GM10847 (cell line): ENCODE results near the gene SGCD.

Experiments
- POLR2A ChIP-seq: IDR thresholded peaks from 2 replicates; pipeline ENCODE4 v1.6.1; 2011; ENCODE audit not compliant: insufficient read length; ENCODE audit errors: extremely low read depth

SGCD gene

DNA sequence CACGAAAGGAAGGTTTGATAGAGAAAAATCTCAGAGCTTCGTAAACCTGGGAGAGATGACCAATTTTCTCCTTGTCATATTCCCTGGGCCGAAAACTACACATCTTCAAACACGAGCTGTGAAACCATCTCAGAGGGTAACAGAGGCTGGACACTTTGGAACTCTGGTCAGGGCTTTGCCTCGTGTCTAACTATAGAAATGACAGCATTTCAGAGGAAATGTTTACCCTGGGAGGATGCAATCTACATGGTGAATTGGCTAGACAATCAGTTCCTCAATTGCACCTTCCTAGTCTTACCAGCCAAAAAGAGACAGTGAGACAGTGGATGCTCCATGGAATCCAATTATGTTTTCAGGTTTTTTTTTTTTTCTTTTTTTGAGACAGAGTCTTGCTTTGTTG is 414.6 kb downstream of the SGCD start:
- TF ChIP-seq POLR2A, result no peak

DNA sequence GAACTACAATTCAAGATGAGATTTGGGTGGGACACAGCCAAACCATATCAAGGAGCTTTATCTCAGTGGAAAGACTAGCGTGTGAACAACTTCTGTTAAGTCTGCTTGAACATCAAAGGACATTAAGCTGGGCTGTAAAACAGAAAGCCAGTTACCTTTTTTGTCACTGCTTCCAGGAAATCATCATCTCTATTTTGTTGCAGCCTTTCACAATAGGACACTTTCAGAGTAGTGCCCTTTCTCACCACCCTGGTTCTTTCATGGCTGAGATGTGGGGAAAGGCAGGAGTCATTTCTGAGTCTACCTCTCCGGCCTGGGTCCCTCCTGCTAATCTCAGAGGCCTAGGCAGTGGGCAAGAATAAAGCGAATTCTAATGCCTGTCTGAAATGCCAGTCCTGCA is 426.9 kb downstream of the SGCD start:
- TF ChIP-seq POLR2A, result no peak

DNA sequence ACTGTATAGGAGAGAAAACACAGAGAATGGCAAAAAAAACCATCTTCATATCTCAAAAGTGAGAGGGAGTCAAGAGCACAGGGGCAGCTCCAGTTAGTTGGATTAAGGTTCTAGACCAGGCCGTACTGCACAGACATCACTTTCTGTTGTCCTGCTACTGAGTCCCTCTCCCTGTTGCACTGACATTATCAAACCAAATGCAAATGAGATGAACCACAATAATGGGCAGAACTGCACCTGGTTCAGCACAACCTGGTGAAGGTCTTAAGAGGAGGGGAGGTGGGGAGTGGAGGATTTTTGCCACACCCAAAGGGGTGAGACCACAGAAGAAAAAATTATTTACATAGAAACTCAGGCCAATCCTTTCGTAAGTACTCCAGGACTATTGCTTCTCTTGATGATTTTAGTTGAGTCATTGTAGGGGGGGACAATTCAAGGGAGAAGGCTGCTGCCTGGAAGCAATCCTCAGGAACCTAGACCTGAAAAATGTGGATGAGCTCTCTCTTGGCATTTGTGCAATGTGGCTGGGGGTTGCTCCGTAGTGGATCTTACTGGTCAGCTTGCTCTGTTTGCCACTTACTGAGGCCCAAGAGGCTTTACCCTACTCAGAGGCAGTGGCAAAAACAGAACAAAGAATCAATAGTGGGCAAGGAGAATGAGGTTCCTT is 428.6 kb downstream of the SGCD start:
- no peak for TF ChIP-seq POLR2A

DNA sequence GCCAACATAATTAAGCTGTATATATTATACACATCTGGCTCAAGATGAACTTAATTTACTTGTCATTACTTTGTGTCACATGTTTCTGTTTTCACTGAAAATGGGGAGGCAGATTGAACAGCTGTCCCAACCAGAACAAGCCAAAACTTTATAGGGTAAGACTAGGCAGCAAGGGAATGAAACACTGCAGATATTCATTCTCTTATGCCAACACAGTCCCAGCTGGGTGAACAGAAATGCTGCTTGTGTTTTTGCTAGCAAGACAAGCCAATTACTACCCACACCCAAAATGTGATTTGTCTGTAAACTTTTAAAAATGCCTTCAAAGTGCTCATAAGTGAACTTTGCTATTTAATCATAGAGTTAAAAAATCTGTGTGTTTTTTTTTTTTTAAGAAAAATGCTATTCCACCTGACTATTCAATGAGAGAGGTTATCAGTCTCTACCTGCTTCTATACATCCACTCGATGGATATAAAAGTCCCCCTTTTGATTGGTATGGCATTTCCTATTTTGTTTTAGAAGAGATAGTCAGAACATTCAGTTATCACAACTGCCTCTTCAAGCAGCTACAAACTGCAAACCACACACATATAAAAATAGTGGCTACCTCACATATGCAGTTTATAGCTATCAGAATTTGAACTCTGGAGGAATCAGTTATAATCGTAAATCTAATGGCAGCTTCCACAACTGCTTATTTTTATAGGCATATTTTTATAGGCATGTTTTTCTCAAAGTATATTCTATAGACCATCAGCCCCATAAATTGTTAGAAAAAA is 431.2 kb downstream of the SGCD start:
- TF ChIP-seq POLR2A, result no peak

DNA sequence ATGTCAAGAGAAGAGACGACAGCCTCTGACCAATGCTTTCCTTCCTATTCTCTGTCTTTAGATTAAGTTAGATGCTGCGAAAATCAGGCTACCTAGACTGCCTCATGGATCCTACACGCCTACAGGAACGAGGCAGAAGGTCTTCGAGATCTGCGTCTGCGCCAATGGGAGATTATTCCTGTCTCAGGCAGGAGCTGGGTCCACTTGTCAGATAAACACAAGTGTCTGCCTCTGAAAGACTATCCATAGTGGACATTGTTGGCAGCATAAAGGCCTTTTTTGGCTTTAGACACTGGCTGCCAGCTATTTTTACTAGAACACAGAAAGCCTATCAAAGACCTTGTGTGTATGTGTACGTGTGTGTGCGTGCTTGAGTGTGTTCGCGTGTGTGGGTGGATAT is 432.2 kb downstream of the SGCD start:
- TF ChIP-seq POLR2A, result no peak

DNA sequence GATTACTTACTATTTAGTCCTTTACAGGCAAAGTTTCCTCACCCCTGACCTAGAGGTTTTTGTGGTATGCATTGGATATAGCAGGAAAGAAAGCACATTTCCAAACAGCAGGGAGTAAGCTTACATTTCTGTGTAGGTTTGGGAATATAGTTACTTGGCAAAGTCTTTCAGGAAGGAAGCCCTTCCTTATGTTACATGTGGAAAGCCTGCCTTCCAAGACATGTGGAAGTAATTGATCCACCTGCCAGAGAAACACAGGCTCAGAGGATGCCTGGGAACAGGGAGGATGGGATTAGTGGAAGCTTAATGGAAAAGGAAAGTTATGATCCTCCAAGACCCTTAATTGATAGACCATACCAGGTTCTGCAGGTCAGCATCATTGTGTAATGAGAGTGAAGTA is 435.8 kb downstream of the SGCD start:
- no peak for TF ChIP-seq POLR2A

DNA sequence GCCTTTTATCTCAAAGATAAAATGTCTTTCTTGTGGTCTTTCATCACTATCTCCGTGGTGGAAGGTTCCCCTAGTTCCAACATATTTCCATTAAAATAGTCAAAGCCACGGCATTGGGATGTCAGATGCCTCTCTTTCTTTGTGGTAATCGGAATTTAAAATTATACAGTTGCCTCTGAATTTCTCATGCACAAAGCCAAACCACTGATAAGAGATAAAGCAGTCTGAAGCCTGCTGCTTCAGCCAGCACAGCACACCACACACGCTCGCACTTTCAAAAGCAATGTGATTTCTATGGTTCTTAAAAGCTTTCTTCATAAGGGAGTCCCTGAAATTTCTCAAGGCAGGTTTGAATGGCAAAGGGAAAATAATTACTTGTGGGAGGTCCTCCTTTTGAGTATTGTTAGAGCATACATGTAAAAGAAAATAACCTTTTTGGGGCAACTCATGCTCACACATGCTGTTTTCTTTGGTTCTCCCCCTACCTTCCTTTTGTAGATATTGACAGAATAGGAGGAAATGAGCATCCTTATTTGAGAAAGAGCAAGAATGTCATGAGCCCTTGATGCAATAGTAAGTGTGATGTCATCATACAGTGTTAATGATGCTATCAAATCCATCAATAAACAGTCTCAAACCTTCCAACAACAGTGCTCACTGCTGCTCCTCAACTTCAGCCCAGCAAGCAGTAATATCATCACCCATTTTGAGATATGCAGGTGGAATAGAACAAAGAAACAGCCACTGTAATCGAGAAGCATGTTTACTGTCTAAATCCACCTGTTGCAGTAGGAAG is 437.4 kb downstream of the SGCD start:
- TF ChIP-seq POLR2A, result no peak

DNA sequence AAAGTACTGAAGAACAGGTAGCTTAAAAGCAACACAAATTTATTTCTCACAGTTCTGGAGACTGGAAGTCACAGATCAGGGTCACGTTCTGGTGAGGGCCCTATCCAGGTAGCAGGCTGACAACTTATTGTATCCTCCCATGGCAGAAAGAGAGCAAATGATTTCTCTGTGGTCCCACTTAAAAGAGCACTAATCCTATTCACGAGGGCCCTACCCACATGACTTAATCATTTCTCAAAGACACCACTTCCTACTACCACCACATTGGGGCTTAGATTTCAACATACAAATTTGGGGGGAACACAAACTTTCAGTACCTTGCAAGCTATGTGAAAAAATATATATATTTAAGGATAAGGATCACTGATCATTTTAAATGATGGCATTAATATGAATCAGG is 447.3 kb downstream of the SGCD start:
- TF ChIP-seq POLR2A, result no peak

DNA sequence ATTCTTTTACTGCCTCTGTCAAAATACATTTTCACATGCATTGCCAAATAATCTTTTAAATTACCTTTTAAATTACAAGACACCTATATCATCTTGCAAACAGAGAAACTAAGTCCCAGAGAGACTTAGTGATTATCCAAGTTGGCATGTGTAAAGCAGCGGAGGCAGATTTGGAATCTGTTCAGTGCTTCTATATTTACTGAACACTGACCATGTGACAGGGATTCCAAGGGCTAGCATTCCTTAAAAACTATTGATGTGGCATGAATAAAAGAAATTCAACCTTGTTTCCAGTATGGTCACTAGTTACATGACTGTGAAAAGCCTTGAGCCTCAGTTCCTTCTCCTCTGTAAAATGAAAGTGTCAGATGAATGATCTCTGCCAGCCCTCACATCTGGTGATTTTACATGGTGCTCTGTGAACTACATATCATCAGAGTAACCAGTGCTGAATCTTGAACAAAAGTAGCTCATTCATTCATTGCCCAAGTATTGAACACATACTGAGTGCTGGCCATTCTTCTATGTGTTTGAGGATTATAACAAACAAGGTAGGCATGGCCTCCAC is 451.3 kb downstream of the SGCD start:
- no peak for TF ChIP-seq POLR2A

DNA sequence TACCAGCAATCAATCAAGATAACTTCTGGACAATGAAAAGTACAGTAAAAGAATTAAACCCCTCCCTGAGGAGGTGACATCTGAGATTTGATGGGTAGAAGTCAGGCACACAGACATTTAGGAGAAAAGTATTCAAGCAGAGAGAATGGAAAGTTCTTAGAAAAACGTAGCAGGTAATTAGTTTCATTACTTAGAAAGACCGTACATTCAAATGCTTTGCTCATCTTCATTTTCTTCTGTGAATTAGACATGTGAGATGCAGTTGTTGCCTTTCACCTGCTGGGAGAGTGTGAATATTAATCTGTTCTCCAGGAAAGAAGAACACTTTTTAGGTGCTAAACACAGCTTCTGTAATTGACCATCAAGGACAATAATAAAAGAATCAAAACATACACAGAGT is 451.8 kb downstream of the SGCD start:
- no peak for TF ChIP-seq POLR2A

DNA sequence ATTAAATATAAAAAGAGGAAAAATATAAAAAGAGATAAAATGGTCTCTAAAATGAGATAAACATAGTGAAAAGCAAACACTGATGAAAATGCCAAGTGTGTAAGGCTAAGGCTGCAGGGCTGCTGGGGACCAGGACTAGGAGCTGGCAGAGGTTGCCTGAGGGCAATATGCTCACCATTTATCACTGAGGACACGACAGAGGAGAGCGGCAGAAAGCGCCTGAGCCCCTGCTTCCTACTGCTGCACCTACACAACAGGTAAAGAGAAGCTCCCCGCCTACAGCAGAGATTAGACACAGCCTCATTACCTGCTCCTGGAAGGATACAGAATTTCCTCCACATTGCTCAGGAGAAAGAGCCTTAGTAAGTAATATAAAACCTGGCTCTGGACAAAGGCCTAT is 452.5 kb downstream of the SGCD start:
- TF ChIP-seq POLR2A, result no peak

DNA sequence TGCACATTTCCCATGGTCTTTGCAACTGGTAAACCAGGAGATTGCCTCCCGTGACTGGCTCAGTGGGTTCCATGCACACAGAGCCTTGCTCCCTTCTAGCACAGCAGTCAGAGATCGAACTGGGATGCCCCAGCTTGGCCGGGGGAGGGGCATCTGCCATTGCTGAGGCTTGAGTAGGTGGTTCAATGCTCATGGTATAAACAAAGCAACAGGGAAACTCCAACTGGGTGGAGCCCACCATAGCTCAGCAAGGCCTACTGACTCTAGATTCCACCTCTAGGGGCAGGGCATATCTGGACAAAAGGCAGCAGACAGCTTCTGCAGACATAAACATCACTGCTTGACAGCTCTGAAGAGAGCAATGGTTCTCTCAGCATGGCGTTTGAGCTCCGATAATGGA is 456.1 kb downstream of the SGCD start:
- TF ChIP-seq POLR2A, result no peak

DNA sequence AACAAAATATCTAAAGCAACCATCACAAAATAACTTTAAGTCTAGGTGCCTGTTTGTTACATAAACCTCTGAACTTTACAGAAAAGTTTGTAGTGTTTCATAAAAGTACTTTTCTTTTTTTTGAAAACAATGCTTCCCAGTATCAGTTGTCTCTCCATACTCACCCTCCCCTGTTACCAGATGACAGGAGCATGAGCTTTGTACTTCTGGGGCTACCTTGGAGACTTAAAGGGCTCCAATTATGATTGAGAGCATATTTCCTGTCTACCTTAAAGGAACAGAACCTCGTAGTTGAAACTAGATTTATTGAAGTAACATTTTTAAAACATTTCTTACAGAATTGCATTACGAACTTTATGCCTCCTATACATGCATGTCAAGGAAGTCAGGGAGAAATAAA is 467.7 kb downstream of the SGCD start:
- no peak for TF ChIP-seq POLR2A

DNA sequence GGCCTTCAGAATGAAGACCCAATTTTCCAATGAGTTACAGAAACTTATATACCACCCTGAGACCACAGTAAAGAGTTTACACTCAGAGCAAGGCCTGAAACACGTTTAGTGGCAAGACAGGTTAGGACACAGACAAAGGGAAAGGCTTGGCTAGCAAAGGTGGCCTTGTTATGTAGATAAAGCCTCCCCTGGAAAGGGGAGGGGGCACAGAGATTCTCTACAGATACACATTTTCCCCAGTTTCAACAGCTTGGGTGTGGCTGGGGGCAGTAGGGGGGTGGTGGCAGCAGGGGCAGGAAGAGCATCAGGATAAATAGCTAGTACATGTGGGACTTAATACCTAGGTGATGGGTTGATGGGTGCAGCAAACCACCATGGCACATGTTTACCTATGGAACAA is 471.2 kb downstream of the SGCD start:
- no peak for TF ChIP-seq POLR2A

DNA sequence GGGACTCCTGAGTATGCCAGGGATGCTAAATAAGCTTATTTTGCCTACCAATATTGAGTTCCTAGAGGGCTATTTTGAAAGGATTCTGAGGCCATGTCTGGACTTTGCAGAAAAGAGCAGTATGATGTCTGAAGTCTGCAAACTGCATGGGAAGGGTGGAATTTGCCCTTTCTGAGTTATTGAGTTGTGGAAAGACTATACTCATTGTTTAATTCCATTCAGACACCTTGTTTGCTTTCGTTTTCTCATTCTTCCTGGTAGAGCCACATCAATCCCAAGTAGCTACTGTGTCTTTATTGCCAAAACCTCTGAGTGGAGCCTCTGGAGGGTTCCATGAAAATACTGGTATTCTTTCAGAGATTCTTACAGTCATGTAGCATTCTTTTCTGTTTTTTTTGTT is 472.2 kb downstream of the SGCD start:
- no peak for TF ChIP-seq POLR2A

DNA sequence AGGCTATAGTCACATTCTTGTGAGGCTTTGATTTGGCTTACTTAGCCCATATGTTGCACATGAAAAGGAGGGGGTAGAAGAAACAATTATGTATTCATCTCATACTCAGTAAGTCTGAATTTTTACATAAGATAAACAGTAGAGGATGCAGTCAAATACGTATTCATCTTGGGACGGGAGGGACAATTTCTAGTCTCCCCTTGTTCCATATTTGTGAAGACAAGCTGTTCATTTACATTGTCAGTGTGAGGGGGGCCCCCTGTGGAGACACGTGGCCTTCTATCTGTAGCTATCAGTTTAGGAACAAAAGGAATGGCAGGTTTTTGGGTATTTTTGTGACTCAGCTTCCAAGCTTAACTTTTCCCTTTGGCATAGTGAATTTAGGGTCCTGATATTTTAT is 474.0 kb downstream of the SGCD start:
- TF ChIP-seq POLR2A, result no peak
